HepG2 (cell line): ENCODE measurements around the gene FBXO28. TPM values are rescaled to one million over a fixed set of nuclear protein-coding genes. Genes with fewer than 3 reads are reported as not detected.

Source experiments
- ATAD3A ChIP-seq: sonication (generic); formaldehyde crosslinking; IDR thresholded peaks from 2 replicates; pipeline ENCODE4 v1.4.0; 2020; ENCODE audit warnings: missing genetic modification reagents
- FOXO1 ChIP-seq: sonication (generic); formaldehyde crosslinking; IDR thresholded peaks from 2 replicates; pipeline ENCODE4 v1.4.0; 2020; ENCODE audit warnings: missing genetic modification reagents
- HNRNPK ChIP-seq: fragments of 200-400 bp; formaldehyde crosslinking; IDR thresholded peaks from 2 replicates; pipeline ENCODE4 v1.6.1; 2018; ENCODE audit warnings: low read length, low read depth, moderate library complexity, mild to moderate bottlenecking; ENCODE audit not compliant: poor library complexity, severe bottlenecking
- MEF2D ChIP-seq: sonication (generic); formaldehyde crosslinking; IDR thresholded peaks from 2 replicates; pipeline ENCODE4 v1.5.1; 2020; ENCODE audit warnings: mild to moderate bottlenecking, missing genetic modification reagents
- MYNN ChIP-seq: sonication (generic); formaldehyde crosslinking; IDR thresholded peaks from 2 replicates; pipeline ENCODE4 v1.4.0; 2020; ENCODE audit warnings: mild to moderate bottlenecking, low read depth, missing genetic modification reagents
- NR2F2 ChIP-seq: IDR thresholded peaks from 2 replicates; pipeline ENCODE4 v1.6.1; 2012; ENCODE audit warnings: low read depth, inconsistent platforms, borderline replicate concordance
- POGZ ChIP-seq: sonication (generic); formaldehyde crosslinking; IDR thresholded peaks from 2 replicates; pipeline ENCODE4 v1.4.0; 2020; ENCODE audit warnings: mild to moderate bottlenecking, missing genetic modification reagents
- POLR2AphosphoS5 ChIP-seq: IDR thresholded peaks from 2 replicates; pipeline ENCODE4 v1.6.1; 2012; ENCODE audit warnings: low read depth, low read length
- SMYD3 ChIP-seq: sonication (generic); formaldehyde crosslinking; IDR thresholded peaks from 2 replicates; pipeline ENCODE4 v1.8.1; 2023; ENCODE audit warnings: mild to moderate bottlenecking, missing genetic modification reagents
- SPEN ChIP-seq: sonication (generic); formaldehyde crosslinking; IDR thresholded peaks from 2 replicates; pipeline ENCODE4 v1.5.1; 2020; ENCODE audit warnings: low read depth, mild to moderate bottlenecking, missing genetic modification reagents
- SRF ChIP-seq: IDR thresholded peaks from 2 replicates; pipeline ENCODE4 v1.6.1; 2011; ENCODE audit warnings: mild to moderate bottlenecking, low read depth, low read length, moderate library complexity
- ZBTB7A ChIP-seq: sonication (generic); formaldehyde crosslinking; IDR thresholded peaks from 2 replicates; pipeline ENCODE4 v1.8.0; 2022; ENCODE audit warnings: mild to moderate bottlenecking, missing genetic modification reagents
- ZNF138 ChIP-seq: sonication (generic); formaldehyde crosslinking; IDR thresholded peaks from 2 replicates; pipeline ENCODE4 v1.5.0; 2020; ENCODE audit warnings: mild to moderate bottlenecking, low read depth, missing genetic modification reagents
- ZNF354B ChIP-seq: sonication (generic); formaldehyde crosslinking; IDR thresholded peaks from 2 replicates; pipeline ENCODE4 v1.8.0; 2022; ENCODE audit warnings: mild to moderate bottlenecking, missing genetic modification reagents
- ZNF460 ChIP-seq: sonication (generic); formaldehyde crosslinking; IDR thresholded peaks from 2 replicates; pipeline ENCODE4 v1.5.1; 2020; ENCODE audit warnings: missing genetic modification reagents, mild to moderate bottlenecking, borderline replicate concordance
- ZNF543 ChIP-seq: sonication (generic); formaldehyde crosslinking; IDR thresholded peaks from 2 replicates; pipeline ENCODE4 v1.4.0; 2020; ENCODE audit warnings: mild to moderate bottlenecking, missing genetic modification reagents
- ZNF562 ChIP-seq: sonication (generic); formaldehyde crosslinking; IDR thresholded peaks from 2 replicates; pipeline ENCODE4 v1.8.0; 2022; ENCODE audit warnings: missing genetic modification reagents, borderline replicate concordance
- ZNF780A ChIP-seq: sonication (generic); formaldehyde crosslinking; IDR thresholded peaks from 2 replicates; pipeline ENCODE4 v1.8.0; 2022; ENCODE audit warnings: mild to moderate bottlenecking, missing genetic modification reagents, moderate library complexity
- ZNF788 ChIP-seq: sonication (generic); formaldehyde crosslinking; IDR thresholded peaks from 2 replicates; pipeline ENCODE4 v1.5.0; 2020; ENCODE audit warnings: mild to moderate bottlenecking, missing genetic modification reagents, borderline replicate concordance
- ZNF883 ChIP-seq: sonication (generic); formaldehyde crosslinking; IDR thresholded peaks from 2 replicates; pipeline ENCODE4 v1.5.1; 2020; ENCODE audit warnings: mild to moderate bottlenecking, missing genetic modification reagents; ENCODE audit errors: not compliant biosample characterization
- ZSCAN29 ChIP-seq: sonication (generic); formaldehyde crosslinking; conservative IDR thresholded peaks from 2 replicates; pipeline ENCODE4 v1.4.0; 2020; ENCODE audit warnings: mild to moderate bottlenecking, missing genetic modification reagents
- polyA plus RNA-seq, 8 experiments: library from polyadenylated mRNA; depleted of rRNA in 3 of 8; stranded (reverse) in 7 of 8; unstranded in 1 of 8; fragments of >200 nt; fragmentation: Illumina TruSeq in 4 of 8; extraction: Trizol in 4 of 8; gene quantifications; 2 replicates each; pipeline versions ENCODE4 v1.2.1 to v1.2.3, GENCODE V29; 2011 to 2016; ENCODE audit warnings: low read depth in 4 of 8, missing spikeins in 1 of 8, mixed read lengths in 1 of 8; ENCODE audit not compliant: insufficient read depth in 1 of 8
- total RNA-seq, 5 experiments: library from RNA; depleted of rRNA; stranded (reverse); fragments of >200 nt; fragmentation: Illumina TruSeq; extraction: Trizol; gene quantifications; 2 replicates each; pipeline ENCODE4 v1.2.3, GENCODE V29; 2016; ENCODE audit warnings: low read depth in 1 of 5
- TF ChIP-seq, protein P1 (sequence below): sonication (generic); formaldehyde crosslinking; IDR thresholded peaks from 2 replicates; pipeline ENCODE4 v1.4.0; 2020; ENCODE audit warnings: missing genetic modification reagents, borderline replicate concordance
- TF ChIP-seq, protein P2 (sequence below): sonication (generic); formaldehyde crosslinking; IDR thresholded peaks from 2 replicates; pipeline ENCODE4 v1.4.0; 2020; ENCODE audit warnings: mild to moderate bottlenecking, missing genetic modification reagents
- TF ChIP-seq, protein P3 (sequence below): sonication (generic); formaldehyde crosslinking; IDR thresholded peaks from 2 replicates; pipeline ENCODE4 v1.9.0; 2021; ENCODE audit warnings: missing genetic modification reagents, borderline replicate concordance
- TF ChIP-seq, protein P4 (sequence below): sonication (generic); formaldehyde crosslinking; IDR thresholded peaks from 2 replicates; pipeline ENCODE4 v1.5.0; 2020; ENCODE audit warnings: missing genetic modification reagents, mild to moderate bottlenecking, borderline replicate concordance

FBXO28 gene
- total and polyA plus RNA-seq, 2 of the 13 experiments (the other 11 are each of a cell fraction or from before 2014, with no cell fraction given), result 8.5 to 29.1 TPM

DNA sequence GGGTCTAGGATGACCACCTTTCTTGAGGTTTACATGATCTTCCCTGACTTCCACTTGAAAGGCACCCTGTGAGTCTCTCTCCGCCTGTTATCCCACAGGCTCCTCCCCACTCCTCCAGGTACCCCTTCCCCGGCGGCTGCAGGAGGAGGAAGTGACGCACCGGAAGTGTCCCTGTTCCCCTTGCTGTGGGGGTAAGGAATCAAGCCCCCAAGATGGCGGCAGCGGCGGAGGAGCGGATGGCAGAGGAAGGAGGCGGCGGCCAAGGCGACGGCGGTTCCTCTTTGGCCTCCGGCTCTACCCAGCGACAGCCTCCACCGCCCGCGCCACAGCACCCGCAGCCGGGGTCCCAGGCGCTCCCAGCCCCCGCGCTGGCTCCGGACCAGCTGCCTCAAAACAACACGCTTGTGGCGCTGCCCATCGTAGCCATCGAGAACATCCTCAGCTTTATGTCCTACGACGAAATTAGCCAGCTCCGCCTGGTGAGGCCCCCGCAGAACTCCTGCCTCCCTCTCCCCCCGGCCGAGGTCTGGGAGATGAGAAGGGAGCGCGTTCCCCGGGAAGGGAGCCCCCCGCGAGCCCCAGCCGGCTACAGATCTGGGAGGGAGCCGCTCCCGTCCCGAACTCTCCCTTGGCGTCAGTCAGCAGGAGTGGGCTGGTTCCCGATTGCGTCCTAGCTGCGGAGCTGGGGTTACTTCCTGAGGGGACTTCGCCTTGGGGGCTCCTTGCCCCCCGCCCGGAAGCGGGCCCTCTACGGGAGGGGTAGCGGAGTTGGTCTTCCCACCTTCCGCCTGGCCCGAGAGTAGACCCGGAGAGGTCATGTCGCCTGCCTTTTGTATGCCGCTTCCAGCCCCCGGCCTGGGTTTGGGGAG, at the start of gene FBXO28 (continued):
- TF ChIP-seq ZSCAN29 (CRISPR knock-in tag), result peak; percentile 69; the same call in 1 of the 2 replicates
- no peak for TF ChIP-seq ZNF354B (CRISPR knock-in tag)
- peak; percentile 65; the same call in 1 of the 2 replicates for TF ChIP-seq FOXO1 (CRISPR knock-in tag)
- no peak for TF ChIP-seq ZNF883 (CRISPR knock-in tag)
- 0 out of 2 replicates have a peak, but pooled peaks have one; percentile 22 for TF ChIP-seq SRF
- no peak for TF ChIP-seq ZNF780A
- peak; percentile 70 for TF ChIP-seq SPEN
- no peak for TF ChIP-seq SMYD3 (CRISPR knock-in tag)
- TF ChIP-seq, protein P1, sequence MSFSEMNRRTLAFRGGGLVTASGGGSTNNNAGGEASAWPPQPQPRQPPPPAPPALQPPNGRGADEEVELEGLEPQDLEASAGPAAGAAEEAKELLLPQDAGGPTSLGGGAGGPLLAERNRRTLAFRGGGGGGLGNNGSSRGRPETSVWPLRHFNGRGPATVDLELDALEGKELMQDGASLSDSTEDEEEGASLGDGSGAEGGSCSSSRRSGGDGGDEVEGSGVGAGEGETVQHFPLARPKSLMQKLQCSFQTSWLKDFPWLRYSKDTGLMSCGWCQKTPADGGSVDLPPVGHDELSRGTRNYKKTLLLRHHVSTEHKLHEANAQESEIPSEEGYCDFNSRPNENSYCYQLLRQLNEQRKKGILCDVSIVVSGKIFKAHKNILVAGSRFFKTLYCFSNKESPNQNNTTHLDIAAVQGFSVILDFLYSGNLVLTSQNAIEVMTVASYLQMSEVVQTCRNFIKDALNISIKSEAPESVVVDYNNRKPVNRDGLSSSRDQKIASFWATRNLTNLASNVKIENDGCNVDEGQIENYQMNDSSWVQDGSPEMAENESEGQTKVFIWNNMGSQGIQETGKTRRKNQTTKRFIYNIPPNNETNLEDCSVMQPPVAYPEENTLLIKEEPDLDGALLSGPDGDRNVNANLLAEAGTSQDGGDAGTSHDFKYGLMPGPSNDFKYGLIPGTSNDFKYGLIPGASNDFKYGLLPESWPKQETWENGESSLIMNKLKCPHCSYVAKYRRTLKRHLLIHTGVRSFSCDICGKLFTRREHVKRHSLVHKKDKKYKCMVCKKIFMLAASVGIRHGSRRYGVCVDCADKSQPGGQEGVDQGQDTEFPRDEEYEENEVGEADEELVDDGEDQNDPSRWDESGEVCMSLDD (CRISPR knock-in tag), result no peak; the same call in 1 of the 2 replicates
- TF ChIP-seq, protein P2, sequence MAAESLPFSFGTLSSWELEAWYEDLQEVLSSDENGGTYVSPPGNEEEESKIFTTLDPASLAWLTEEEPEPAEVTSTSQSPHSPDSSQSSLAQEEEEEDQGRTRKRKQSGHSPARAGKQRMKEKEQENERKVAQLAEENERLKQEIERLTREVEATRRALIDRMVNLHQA (CRISPR knock-in tag), result no peak
- TF ChIP-seq ZNF460 (CRISPR knock-in tag), result no peak
- TF ChIP-seq, protein P3, sequence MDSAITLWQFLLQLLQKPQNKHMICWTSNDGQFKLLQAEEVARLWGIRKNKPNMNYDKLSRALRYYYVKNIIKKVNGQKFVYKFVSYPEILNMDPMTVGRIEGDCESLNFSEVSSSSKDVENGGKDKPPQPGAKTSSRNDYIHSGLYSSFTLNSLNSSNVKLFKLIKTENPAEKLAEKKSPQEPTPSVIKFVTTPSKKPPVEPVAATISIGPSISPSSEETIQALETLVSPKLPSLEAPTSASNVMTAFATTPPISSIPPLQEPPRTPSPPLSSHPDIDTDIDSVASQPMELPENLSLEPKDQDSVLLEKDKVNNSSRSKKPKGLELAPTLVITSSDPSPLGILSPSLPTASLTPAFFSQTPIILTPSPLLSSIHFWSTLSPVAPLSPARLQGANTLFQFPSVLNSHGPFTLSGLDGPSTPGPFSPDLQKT (CRISPR knock-in tag), result no peak
- no peak for TF ChIP-seq ZNF138
- TF ChIP-seq NR2F2, result peak; percentile 35; the same call in 1 of the 2 replicates
- TF ChIP-seq MEF2D (CRISPR knock-in tag), result 0 out of 2 replicates have a peak, but pooled peaks have one; percentile 54
- no peak for TF ChIP-seq HNRNPK
- peak; percentile 52; the same call in 1 of the 2 replicates for TF ChIP-seq ZNF543 (CRISPR knock-in tag)
- TF ChIP-seq POLR2AphosphoS5, result peak; percentile 96
- TF ChIP-seq MYNN, result no peak
- TF ChIP-seq POGZ, result peak; percentile 87
- no peak for TF ChIP-seq ZNF562 (CRISPR knock-in tag)
- TF ChIP-seq, protein P4, sequence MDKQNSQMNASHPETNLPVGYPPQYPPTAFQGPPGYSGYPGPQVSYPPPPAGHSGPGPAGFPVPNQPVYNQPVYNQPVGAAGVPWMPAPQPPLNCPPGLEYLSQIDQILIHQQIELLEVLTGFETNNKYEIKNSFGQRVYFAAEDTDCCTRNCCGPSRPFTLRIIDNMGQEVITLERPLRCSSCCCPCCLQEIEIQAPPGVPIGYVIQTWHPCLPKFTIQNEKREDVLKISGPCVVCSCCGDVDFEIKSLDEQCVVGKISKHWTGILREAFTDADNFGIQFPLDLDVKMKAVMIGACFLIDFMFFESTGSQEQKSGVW (CRISPR knock-in tag), result no peak
- TF ChIP-seq ZNF788 (CRISPR knock-in tag), result peak; percentile 66; the same call in 1 of the 2 replicates
- no peak for TF ChIP-seq ATAD3A
- TF ChIP-seq ZBTB7A (CRISPR knock-in tag), result peak; percentile 27
